ENCODE results near the gene SUCLG2.

GRCh38 chr3:67327582-67327981 lies 326.8 kb downstream of the SUCLG2 start:
- TF ChIP-seq EZH2 (IDR thresholded peaks at IDR 0.05; ENCODE audit: insufficient read depth, poor library complexity, severe bottlenecking) (no peak), EZH2phosphoT487 (IDR thresholded peaks at IDR 0.05; ENCODE audit: insufficient read depth, low read depth) (no peak)
